DMS 273 (cell line): ENCODE results near the gene PTH1R.

Experiments used
- DNase-seq: peaks from one replicate; lab custom pipeline; 2025; ENCODE audit not compliant: unreplicated experiment; lab: John Stamatoyannopoulos, UW

Gene PTH1R

GRCh38 chr3:46881596-46882376, 4.3 kb downstream of the PTH1R start:
- DNase-seq: peak; percentile 57

- peak; percentile 41 for DNase-seq
These were observed 5.0 kb downstream of the PTH1R start for GRCh38 chr3:46882377-46883053.

- peak; percentile 61 for DNase-seq
These were observed 5.7 kb downstream of the PTH1R start for GRCh38 chr3:46883054-46883829.

DNA sequence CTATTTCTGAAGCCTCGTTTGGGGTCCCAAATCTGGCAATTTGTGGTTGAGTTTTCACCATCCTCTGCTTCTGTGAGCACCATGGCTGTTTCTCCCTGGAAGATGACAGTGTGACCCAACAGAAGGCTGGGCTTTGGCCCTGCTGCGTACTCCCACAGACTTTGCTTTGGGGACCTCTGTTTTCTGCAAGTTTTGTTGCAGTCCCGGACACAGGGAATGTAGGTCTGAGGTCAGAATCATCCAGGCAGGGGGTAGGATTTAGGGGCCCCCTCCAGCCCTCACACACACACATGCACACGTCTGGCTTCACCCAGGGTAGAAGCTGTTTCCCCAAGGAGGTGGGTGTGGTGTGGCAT, 6.3 kb downstream of the PTH1R start:
- DNase-seq: no peak

- DNase-seq: no peak
These were observed 6.9 kb downstream of the PTH1R start for GRCh38 chr3:46884427-46884826.

DNA sequence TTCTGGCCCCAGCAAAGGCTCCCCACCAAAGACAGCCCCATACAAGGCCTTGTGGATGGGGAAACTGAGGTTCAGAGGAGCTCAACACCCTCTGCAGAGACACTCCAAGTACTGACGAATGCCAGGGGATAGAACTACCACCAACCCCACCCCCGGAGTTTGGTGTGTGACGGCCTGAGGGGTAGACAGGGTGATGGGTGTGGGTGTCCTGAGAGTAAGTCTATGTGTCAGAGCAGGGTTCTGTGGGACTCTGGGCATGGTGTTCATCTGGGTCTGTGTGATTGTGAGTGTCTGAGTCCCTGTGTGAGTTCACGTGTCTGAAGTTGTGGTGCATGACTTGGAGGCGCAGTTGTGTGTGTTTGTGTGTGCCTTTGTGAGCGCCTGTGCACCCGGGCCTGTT, 7.4 kb downstream of the PTH1R start:
- DNase-seq: no peak

GRCh38 chr3:46885612-46886011, 8.1 kb downstream of the PTH1R start:
- no peak for DNase-seq

GRCh38 chr3:46887980-46888494, 10.5 kb downstream of the PTH1R start:
- no peak for DNase-seq

GRCh38 chr3:46888705-46889104, 11.2 kb downstream of the PTH1R start:
- no peak for DNase-seq

- peak; percentile 43 for DNase-seq
These were observed 12.0 kb downstream of the PTH1R start for GRCh38 chr3:46889381-46890110.

- DNase-seq: no peak
These were observed 12.6 kb downstream of the PTH1R start for GRCh38 chr3:46890132-46890531.

GRCh38 chr3:46891132-46891531, 13.6 kb downstream of the PTH1R start:
- DNase-seq: no peak

GRCh38 chr3:46892285-46893145, 15.0 kb downstream of the PTH1R start:
- peak; percentile 75 for DNase-seq

GRCh38 chr3:46893146-46893748, 15.7 kb downstream of the PTH1R start:
- DNase-seq: peak; percentile 16

- no peak for DNase-seq
These were observed 16.2 kb downstream of the PTH1R start for GRCh38 chr3:46893763-46894162.

DNA sequence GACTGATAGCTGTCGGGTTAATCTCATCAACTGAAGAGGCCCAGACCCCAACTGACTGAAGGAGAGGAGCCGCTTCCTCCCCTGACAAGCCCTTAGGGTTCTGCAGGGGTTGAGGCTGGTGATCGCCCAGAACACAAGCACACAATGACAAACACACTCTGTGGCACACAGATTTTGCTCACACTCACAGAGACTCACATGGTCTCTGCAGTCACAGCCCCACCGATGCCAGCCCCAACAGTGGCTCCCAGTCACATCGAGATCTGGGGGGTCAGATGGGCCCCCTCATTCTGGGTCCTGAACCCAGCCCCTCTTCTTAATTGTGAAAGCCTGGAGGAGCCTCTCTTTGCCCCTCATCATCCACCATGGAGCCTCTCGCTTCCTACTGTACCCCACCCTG, 16.7 kb downstream of the PTH1R start:
- DNase-seq: no peak

GRCh38 chr3:46895204-46895660, 17.7 kb downstream of the PTH1R start:
- peak; percentile 72 for DNase-seq

DNA sequence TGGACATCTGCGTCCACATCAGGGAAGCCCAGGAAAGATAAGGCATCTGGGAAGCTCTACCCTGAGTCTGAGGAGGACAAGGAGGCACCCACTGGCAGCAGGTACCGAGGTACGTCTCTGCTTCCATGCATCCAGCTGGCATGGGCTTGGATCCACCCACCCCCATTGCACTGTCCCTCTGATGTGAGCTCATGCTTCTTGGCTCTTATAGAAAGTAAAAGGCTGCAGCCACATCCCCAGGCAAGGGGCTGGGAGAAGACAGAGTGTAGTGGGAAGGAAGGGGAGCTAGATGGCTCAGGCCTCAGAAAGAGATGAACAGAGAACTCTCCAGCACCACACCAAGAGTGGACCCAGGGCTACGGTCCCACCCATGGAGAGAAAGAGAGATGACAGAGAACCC, 18.2 kb downstream of the PTH1R start:
- DNase-seq: no peak

- DNase-seq: no peak
These were observed 18.9 kb downstream of the PTH1R start for GRCh38 chr3:46896386-46896785.

GRCh38 chr3:46897031-46897430, 19.5 kb downstream of the PTH1R start:
- DNase-seq: no peak
